Upper lobe of left lung (tissue), 6 donors: ENCODE results near the gene GGT5. TPM values are rescaled to one million over a fixed set of nuclear protein-coding genes. Genes with fewer than 3 reads are reported as not detected.
"Not testable (repeated sequence)": the region's sequence is repeated elsewhere in the genome, so short reads cannot be mapped to it uniquely, and the experiment has no call there.

Experiments
- ATAC-seq, 2 donors: fragments of 200-7000 bp; cut with Tn5 transposase; one replicate each; pipeline ENCODE4 v1.9.1; 2022; ENCODE audit warnings: mild to moderate bottlenecking in 2 of 2, moderate library complexity in 2 of 2; ENCODE audit not compliant: low FRiP score in 2 of 2
- DNase-seq, 2 donors: peaks; one replicate each; pipeline ENCODE4 v3.0.0-alpha.2; 2019 to 2020
- H3K27ac ChIP-seq, 4 donors: fragments of 200-600 bp; sonication (generic); one replicate each; pipeline ENCODE4 v1.5.1; 2016 to 2019
- H3K27me3 ChIP-seq, 4 donors: fragments of 200-600 bp; sonication (generic); one replicate each; pipeline ENCODE4 v1.5.1; 2017 to 2019
- H3K36me3 ChIP-seq, 4 donors: fragments of 200-600 bp; sonication (generic); one replicate each; pipeline ENCODE4 v1.5.1; 2016 to 2019
- H3K4me1 ChIP-seq, 4 donors: fragments of 200-600 bp; sonication (generic); one replicate each; pipeline ENCODE4 v1.5.1; 2018 to 2019
- H3K4me3 ChIP-seq, 4 donors: fragments of 200-600 bp; sonication (generic); one replicate each; pipeline ENCODE4 v1.5.1; 2017 to 2019; ENCODE audit warnings: mild to moderate bottlenecking in 2 of 4, moderate library complexity in 1 of 4
- H3K9me3 ChIP-seq, 4 donors: fragments of 200-600 bp; sonication (generic); one replicate each; pipeline ENCODE4 v1.5.1; 2018 to 2019
- EP300 ChIP-seq, 4 donors: sonication (generic); formaldehyde crosslinking; IDR thresholded peaks; one replicate each; pipeline ENCODE4 v1.5.1; 2017; ENCODE audit warnings: antibody characterized with exemption in 4 of 4, control low read depth in 2 of 4
- POLR2A ChIP-seq, 4 donors: fragments of 450-650 bp; IDR thresholded peaks; one replicate each; pipeline ENCODE4 v1.5.1; 2016 to 2017; ENCODE audit warnings: antibody characterized with exemption in 4 of 4, mild to moderate bottlenecking in 2 of 4
- POLR2AphosphoS5 ChIP-seq, 2 donors: sonication (generic); formaldehyde crosslinking; IDR thresholded peaks; one replicate each; pipeline ENCODE4 v1.5.1; 2017; ENCODE audit warnings: antibody characterized with exemption in 2 of 2
- WGBS, 2 donors: methylation state at CpG; one replicate each; pipeline ENCODE4 v1.1.5; 2017 to 2018; 5-methylcytosine and 5-hydroxymethylcytosine counted together
- total RNA-seq, 6 donors: library from RNA; depleted of rRNA in 4 of 6; stranded (reverse); fragments of >200 nt in 4 of 6; gene quantifications; one replicate each; pipeline versions ENCODE4 v1.1.0 to v1.2.1, GENCODE V29; 2016 to 2021
- TF ChIP-seq, protein P1 (sequence below), 6 experiments: fragments of 450-650 bp in 4 of 6; fragments of 200-600 bp in 2 of 6; sonication (generic) in 2 of 6; IDR thresholded peaks; one replicate each; pipeline ENCODE4 v1.5.1; 2016 to 2019; ENCODE audit warnings: antibody characterized with exemption in 6 of 6
- donor health status: DM: no; HTN: no; CAD: no; lungs with moderate emphysema.
- donor health status: DM: no; HTN: yes; CAD: no; lungs with severe emphysema.

The GGT5 gene
- total RNA-seq, 6 donors from 2014 or later: 4.2 to 47.4 (median 29.6) TPM

DNA sequence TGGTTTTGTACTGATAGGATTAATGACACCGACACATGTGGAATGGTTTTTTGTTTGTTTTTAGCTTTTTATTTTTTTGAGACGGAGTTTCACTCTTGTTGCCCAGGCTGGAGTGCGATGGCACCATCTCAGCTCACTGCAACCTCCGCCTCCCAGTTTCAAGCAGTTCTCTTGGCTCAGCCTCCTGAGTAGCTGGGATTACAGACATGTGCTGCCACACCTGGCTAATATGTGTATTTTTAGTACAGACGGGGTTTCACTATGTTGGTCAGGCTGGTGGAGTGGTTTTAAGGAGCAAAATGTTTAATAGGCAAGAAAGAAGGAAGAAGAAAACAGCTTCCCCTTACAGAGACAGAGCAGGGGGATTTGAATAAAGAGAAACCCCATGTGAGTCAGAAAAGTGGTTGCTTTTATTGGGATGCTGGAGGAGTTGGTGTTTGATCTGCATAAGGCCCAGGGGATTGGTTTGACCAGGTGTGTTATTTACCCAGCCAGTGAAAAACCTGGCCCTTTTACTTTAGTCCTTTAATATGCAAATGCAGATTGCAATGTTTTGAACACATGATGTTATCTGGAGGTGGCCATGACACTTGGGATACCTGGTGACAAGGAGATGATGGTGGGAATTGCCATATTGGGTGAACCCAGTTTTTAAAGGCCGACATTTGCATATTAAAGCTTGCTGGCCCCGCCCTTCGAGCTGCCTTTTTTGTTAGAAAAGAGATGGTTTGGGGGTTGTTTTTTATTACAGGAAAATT lies 39.3 kb downstream of the GGT5 start:
- Histone ChIP-seq H3K4me3 (no peak overlapping the region), H3K36me3 (no peaks in the 10 kb centered on the region), H3K4me1 (peaks cover 39 to 54% (median 45%) of the 10 kb centered on the region in 4 donors), H3K9me3 (no peaks in the 10 kb centered on the region), H3K27ac (peak overlapping the region in 3 of 4 donors; percentile 37 to 96 (median 93)), H3K27me3 (no peaks in the 10 kb centered on the region)
- TF ChIP-seq POLR2AphosphoS5 (IDR thresholded peaks at IDR 0.05): peak in 1 of 2 donors; percentile 17
- TF ChIP-seq, protein P1, sequence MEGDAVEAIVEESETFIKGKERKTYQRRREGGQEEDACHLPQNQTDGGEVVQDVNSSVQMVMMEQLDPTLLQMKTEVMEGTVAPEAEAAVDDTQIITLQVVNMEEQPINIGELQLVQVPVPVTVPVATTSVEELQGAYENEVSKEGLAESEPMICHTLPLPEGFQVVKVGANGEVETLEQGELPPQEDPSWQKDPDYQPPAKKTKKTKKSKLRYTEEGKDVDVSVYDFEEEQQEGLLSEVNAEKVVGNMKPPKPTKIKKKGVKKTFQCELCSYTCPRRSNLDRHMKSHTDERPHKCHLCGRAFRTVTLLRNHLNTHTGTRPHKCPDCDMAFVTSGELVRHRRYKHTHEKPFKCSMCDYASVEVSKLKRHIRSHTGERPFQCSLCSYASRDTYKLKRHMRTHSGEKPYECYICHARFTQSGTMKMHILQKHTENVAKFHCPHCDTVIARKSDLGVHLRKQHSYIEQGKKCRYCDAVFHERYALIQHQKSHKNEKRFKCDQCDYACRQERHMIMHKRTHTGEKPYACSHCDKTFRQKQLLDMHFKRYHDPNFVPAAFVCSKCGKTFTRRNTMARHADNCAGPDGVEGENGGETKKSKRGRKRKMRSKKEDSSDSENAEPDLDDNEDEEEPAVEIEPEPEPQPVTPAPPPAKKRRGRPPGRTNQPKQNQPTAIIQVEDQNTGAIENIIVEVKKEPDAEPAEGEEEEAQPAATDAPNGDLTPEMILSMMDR (IDR thresholded peaks at IDR 0.05): peak in 2 of 6 experiments; percentile 15 to 22
- peak in 1 of 4 donors; percentile 4 for TF ChIP-seq EP300 (IDR thresholded peaks at IDR 0.05)
- TF ChIP-seq POLR2A (IDR thresholded peaks at IDR 0.05): no peak
- no peak for ATAC-seq
- DNase-seq: peak in 1 of 2 donors; percentile 75
- 75 to 82% methylated on average over 8 of the region's 8 CpGs for WGBS, 2 donors

DNA sequence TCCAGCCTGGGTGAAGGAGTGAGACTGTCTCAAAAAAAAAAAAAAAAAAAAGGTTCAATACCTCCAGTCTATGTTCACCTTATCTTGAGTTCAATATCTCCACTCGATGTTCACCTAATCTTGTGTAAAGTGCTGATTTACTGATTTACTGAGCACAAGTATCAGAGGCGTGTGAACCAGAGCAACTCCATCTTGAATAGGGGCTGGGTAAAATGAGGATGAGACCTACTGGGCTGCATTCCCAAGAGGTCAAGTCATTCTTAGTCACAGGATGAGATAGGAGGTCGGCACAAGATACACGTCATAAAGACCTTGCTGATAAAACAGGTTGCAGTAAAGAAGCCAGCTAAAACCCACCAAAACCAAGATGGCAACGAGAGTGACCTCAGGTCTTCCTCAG lies 41.0 kb downstream of the GGT5 start:
- peaks cover 34 to 39% (median 36%) of the 10 kb centered on the region in 4 donors for H3K4me1 ChIP-seq
- WGBS, 2 donors: 89 to 96% methylated on average over 5 of the region's 5 CpGs
- not testable (repeated sequence) for DNase-seq, H3K9me3 ChIP-seq, H3K27ac ChIP-seq, ATAC-seq, H3K36me3 ChIP-seq, H3K27me3 ChIP-seq, H3K4me3 ChIP-seq

DNA sequence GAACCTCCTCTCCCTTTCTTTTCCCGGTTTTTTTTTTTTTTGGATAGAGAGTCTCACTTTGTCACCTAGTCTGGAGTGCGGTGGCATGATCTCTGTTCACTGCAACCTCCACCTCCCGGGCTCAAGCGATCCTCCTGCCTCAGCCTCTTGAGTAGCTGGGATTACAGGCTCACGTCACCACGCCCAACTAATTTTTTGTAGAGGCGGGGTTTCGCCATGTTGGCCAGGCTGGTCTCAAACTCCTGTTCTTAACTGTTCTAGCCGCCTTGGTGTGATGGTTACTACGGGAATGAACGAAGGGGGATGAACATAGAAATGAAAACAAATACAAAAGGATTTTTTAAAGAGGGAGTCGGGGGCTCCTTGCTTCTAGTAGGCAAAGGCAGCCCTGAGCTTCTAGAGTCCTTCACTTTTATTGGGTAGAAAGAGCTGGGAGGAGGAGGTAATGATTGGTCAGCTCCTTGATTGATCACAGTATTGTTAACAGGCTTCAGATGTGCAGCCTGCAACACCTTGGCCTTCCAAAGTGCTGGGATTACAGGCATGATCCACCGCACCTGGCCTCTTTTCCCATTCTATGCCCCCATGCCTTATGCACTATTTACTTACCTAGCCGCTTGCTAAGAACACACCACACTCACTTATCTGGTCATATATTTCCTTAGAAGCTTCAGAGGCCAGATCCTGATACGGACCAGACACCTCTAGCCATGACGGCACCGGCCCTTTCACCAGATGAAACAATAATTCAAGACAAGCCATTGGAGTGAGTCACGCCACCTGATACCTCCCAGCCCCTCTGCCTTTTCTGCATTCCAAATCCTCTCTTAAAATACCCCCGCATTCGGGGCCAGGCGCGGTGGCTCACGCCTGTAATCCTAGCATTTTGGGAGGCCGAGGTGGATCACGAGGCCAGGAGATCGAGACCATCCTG lies 42.9 kb downstream of the GGT5 start:
- WGBS, 2 donors: 93 to 95% methylated on average over 26 of the region's 26 CpGs
- H3K9me3 ChIP-seq: no peaks in the 10 kb centered on the region
- DNase-seq (peak in 1 of 2 donors; percentile 34), ATAC-seq (no peak)
- H3K27ac ChIP-seq: no peak overlapping the region
- H3K36me3 ChIP-seq: no peaks in the 10 kb centered on the region
- H3K4me3 ChIP-seq: no peak overlapping the region
- H3K27me3 ChIP-seq: no peaks in the 10 kb centered on the region
- TF ChIP-seq POLR2A (IDR thresholded peaks at IDR 0.05): no peak
- TF ChIP-seq EP300 (IDR thresholded peaks at IDR 0.05): no peak
- TF ChIP-seq, protein P1 (IDR thresholded peaks at IDR 0.05): no peak
- no peak for TF ChIP-seq POLR2AphosphoS5 (IDR thresholded peaks at IDR 0.05)
- H3K4me1 ChIP-seq: peaks cover 27 to 32% (median 29%) of the 10 kb centered on the region in 4 donors

DNA sequence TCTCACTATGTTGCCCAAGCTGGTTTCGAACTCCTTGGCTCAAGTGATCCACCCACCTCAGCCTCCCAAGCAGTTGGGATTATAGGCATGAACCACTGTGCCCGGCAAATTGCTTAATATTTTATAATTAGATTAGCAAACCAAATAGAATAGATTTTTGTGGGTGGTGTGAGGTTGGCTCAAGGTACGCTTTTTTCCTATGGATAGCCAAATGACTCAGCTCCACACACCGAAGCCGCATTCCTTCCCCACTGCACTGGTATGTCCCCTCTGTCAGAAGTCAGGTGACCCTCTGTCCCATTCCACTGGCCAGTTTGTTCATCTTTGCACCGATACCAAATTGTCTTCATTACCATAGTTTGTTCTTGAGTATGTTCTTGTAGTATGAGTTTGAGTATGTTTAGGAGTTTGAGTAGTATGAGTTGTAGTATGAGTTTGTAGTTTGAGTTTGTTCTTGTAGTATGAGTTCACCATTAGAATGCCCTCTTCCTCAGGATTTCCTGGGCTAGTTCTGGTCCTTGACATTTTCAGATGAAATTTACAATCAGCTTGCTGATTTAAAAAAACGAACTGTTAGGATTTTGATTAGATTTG lies 44.2 kb downstream of the GGT5 start:
- Histone ChIP-seq H3K27me3 (no peaks in the 10 kb centered on the region), H3K4me3 (no peak overlapping the region), H3K36me3 (no peaks in the 10 kb centered on the region), H3K27ac (no peak overlapping the region), H3K4me1 (peaks cover 14 to 25% (median 21%) of the 10 kb centered on the region in 4 donors), H3K9me3 (no peaks in the 10 kb centered on the region)
- DNase-seq: no peak
- no peak for ATAC-seq
- WGBS, 2 donors: 69 to 79% methylated on average over 7 of the region's 7 CpGs
- TF ChIP-seq EP300 (IDR thresholded peaks at IDR 0.05) (no peak), POLR2AphosphoS5 (IDR thresholded peaks at IDR 0.05) (no peak), POLR2A (IDR thresholded peaks at IDR 0.05) (no peak)
- TF ChIP-seq, protein P1 (IDR thresholded peaks at IDR 0.05): no peak

DNA sequence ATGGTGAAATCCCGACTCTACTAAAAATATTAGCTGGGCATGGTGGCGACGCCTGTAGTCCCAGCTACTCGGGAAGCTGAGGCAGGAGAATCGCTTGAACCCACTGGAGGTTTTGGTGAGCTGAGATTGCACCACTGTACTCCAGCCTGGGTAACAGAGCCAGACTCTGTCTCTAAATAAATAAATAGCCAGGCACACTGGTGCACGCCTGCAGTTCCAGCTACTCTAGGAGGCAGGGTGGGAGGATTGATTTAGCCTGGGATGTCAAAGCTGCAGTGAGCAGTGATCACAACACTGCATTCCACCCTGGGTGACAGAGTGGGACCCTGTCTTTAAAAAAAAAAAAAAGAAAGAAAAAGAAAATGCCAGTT lies 46.2 kb downstream of the GGT5 start:
- Histone ChIP-seq H3K36me3 (no peaks in the 10 kb centered on the region), H3K4me1 (peaks cover 9 to 19% (median 15%) of the 10 kb centered on the region in 4 donors), H3K4me3 (no peak overlapping the region), H3K27me3 (no peaks in the 10 kb centered on the region), H3K9me3 (no peaks in the 10 kb centered on the region), H3K27ac (peak overlapping the region; percentile 61 to 82 (median 76))
- TF ChIP-seq EP300 (IDR thresholded peaks at IDR 0.05) (no peak), POLR2AphosphoS5 (IDR thresholded peaks at IDR 0.05) (no peak), POLR2A (IDR thresholded peaks at IDR 0.05) (no peak)
- TF ChIP-seq, protein P1 (IDR thresholded peaks at IDR 0.05): no peak
- no peak for DNase-seq
- 74 to 79% methylated on average over 6 of the region's 6 CpGs for WGBS, 2 donors
- no peak for ATAC-seq
